Panc1 (cell line): ENCODE results near the gene DPAGT1. TPM values are rescaled to one million over a fixed set of nuclear protein-coding genes. Genes with fewer than 3 reads are reported as not detected.
A peak's percentile ranks its signal among the peaks of the same experiment; 100 is the strongest.

Experiments used
- ATAC-seq: fragments of 200-7000 bp; cut with Tn5 transposase; 2 replicates; pipeline ENCODE4 v1.9.1; 2020; ENCODE audit warnings: mild to moderate bottlenecking, moderate library complexity
- BruUV-seq: library from RNA; stranded (reverse); fragments of 400-500 nt; replicated peaks from 2 replicates; lab custom pipeline; 2021; lab: Mats Ljungman, UMichigan
- CTCF ChIA-PET: fragments of 300-600 bp; sonication (Branson Sonifier 250); formaldehyde crosslinking; loops from one replicate; lab custom pipeline; 2022; ENCODE audit warnings: antibody characterized with exemption; lab: Charles Lee
- POLR2A ChIA-PET: fragments of 300-600 bp; sonication (Branson Sonifier 250); formaldehyde crosslinking; loops from one replicate; lab custom pipeline; 2022; ENCODE audit warnings: antibody characterized with exemption; lab: Charles Lee
- DNase-seq: peaks from one replicate; pipeline ENCODE4 v3.0.0-alpha.2; 2010; ENCODE audit warnings: low read depth, low spot score
- H3K27ac ChIP-seq: 2 replicates; pipeline ENCODE4 v1.5.1; 2011; ENCODE audit warnings: mild to moderate bottlenecking, low read length, inconsistent platforms
- H3K27me3 ChIP-seq: fragments of 200-500 bp; sonication (Bioruptor generic); 2 replicates; pipeline ENCODE4 v1.6.0; 2014; ENCODE audit warnings: low read length, inconsistent platforms; ENCODE audit not compliant: control insufficient read depth, insufficient read depth
- H3K36me3 ChIP-seq: fragments of 200-500 bp; sonication (Bioruptor generic); 2 replicates; pipeline ENCODE4 v1.5.1; 2014; ENCODE audit warnings: inconsistent platforms, mild to moderate bottlenecking, low read length, moderate library complexity; ENCODE audit not compliant: control insufficient read depth, insufficient read depth
- H3K4me1 ChIP-seq: 2 replicates; pipeline ENCODE4 v1.5.1; 2011; ENCODE audit warnings: inconsistent platforms, mild to moderate bottlenecking, low read length, moderate library complexity; ENCODE audit not compliant: control insufficient read depth, insufficient read depth
- H3K4me3 ChIP-seq, 2 experiments: 2 replicates each; pipeline ENCODE4 v1.5.1; 2011 to 2012; ENCODE audit warnings: low read depth in 2 of 2, low read length in 2 of 2, mild to moderate bottlenecking in 2 of 2, inconsistent platforms in 1 of 2, moderate library complexity in 1 of 2
- H3K9me3 ChIP-seq: fragments of 200-500 bp; sonication (Bioruptor generic); 2 replicates; pipeline ENCODE4 v1.5.1; 2014; ENCODE audit warnings: low read depth, mild to moderate bottlenecking, inconsistent platforms, low read length, moderate library complexity; ENCODE audit not compliant: control insufficient read depth, insufficient read depth
- CTCF ChIP-seq: fragments of 450-650 bp; IDR thresholded peaks from 2 replicates; pipeline ENCODE4 v1.5.1; 2017; ENCODE audit warnings: mild to moderate bottlenecking
- POLR2AphosphoS5 ChIP-seq: IDR thresholded peaks from 2 replicates; pipeline ENCODE4 v1.6.1; 2012; ENCODE audit warnings: mild to moderate bottlenecking, low read depth, low read length, moderate library complexity
- REST ChIP-seq, 2 experiments: IDR thresholded peaks; 2 replicates each; pipeline ENCODE4 v1.6.1; 2011 to 2012; ENCODE audit warnings: low read depth in 2 of 2, control low read depth in 1 of 2, low read length in 1 of 2, mild to moderate bottlenecking in 1 of 2, moderate library complexity in 1 of 2; ENCODE audit not compliant: insufficient read depth in 1 of 2
- SIN3A ChIP-seq: IDR thresholded peaks from 2 replicates; pipeline ENCODE4 v1.6.1; 2012; ENCODE audit warnings: low read depth, mild to moderate bottlenecking, low read length, moderate library complexity, borderline replicate concordance; ENCODE audit not compliant: insufficient read depth
- TCF7L2 ChIP-seq: IDR thresholded peaks from 2 replicates; pipeline ENCODE4 v1.6.1; 2011; ENCODE audit warnings: mild to moderate bottlenecking, low read depth, low read length, inconsistent platforms
- in situ Hi-C: cut with HindIII; loops from 2 replicates; pipeline ENCODE4 v1.10.0; 2016; ENCODE audit warnings: low sequenced_read_pairs, low pct_unique_long_range_greater_than_20kb
- intact Hi-C: fragments of 100-400 bp; cut with micrococcal nuclease; formaldehyde crosslinking; loops from one replicate; pipeline ENCODE4 v1.10.0; 2022; ENCODE audit not compliant: unreplicated experiment
- total RNA-seq: library from RNA; stranded (reverse); gene quantifications from one replicate; pipeline ENCODE4 v1.2.1, GENCODE V29; 2021; ENCODE audit not compliant: unreplicated experiment

The DPAGT1 gene
- total RNA-seq, 1 experiment from 2014 or later = 72.1 TPM

GRCh38 chr11:119052163-119052814, 49.4 kb downstream of the DPAGT1 start:
- DNase-seq = no peak
- no peak overlapping the region for H3K4me3 ChIP-seq
- CTCF ChIA-PET = interaction anchor here (0.6 kb wide), 2 partner anchors 154 kb away, joined by 4 read pairs; partner anchors contain the start of gene CBL
- no peak for ATAC-seq
- no peak overlapping the region for H3K27ac ChIP-seq
- TF ChIP-seq POLR2AphosphoS5 = no peak
- no peak for TF ChIP-seq SIN3A
- TF ChIP-seq REST (IDR thresholded peaks at IDR 0.05; ENCODE audit: insufficient read depth in 1 of 2, low read depth in 2 of 2, low read length in 1 of 2) = no peak
- TF ChIP-seq TCF7L2 = no peak
- TF ChIP-seq CTCF = no peak
- H3K9me3 ChIP-seq = no peaks in the 10 kb centered on the region
- no TSS peak for BruUV-seq
- H3K27me3 ChIP-seq = no peaks in the 10 kb centered on the region
- in situ Hi-C loops = no loop called here
- POLR2A ChIA-PET = no interaction called here
- intact Hi-C loops = no loop called here
- H3K4me1 ChIP-seq = 0 out of 2 replicates have a peak, but pooled peaks cover 4% of the 10 kb centered on the region
- peaks cover 19% of the 10 kb centered on the region; the same call in 1 of the 2 replicates for H3K36me3 ChIP-seq

- H3K27ac ChIP-seq = no peak overlapping the region
- TSS peak; percentile 42 for BruUV-seq
- DNase-seq (no peak), ATAC-seq (no peak)
- CTCF ChIA-PET = interaction anchor here (0.5 to 0.6 kb wide), 2 partner anchors 155 to 1868 kb away, joined by 4 to 5 read pairs; partner anchors contain the start of gene CBL
- POLR2A ChIA-PET = no interaction called here
- H3K36me3 ChIP-seq = peaks cover 19% of the 10 kb centered on the region; the same call in 1 of the 2 replicates
- H3K9me3 ChIP-seq = no peaks in the 10 kb centered on the region
- TF ChIP-seq SIN3A (no peak), TCF7L2 (no peak), REST (IDR thresholded peaks at IDR 0.05; ENCODE audit: insufficient read depth in 1 of 2, low read depth in 2 of 2, low read length in 1 of 2) (no peak), CTCF (no peak), POLR2AphosphoS5 (no peak)
- intact Hi-C loops = no loop called here
- in situ Hi-C loops = no loop called here
- H3K4me1 ChIP-seq = 0 out of 2 replicates have a peak, but pooled peaks cover 4% of the 10 kb centered on the region
- no peak overlapping the region for H3K4me3 ChIP-seq
- no peaks in the 10 kb centered on the region for H3K27me3 ChIP-seq
These were observed 50.1 kb downstream of the DPAGT1 start for GRCh38 chr11:119051440-119052162.
